ENCODE results near the gene ARF4. TPM values are rescaled to one million over a fixed set of nuclear protein-coding genes. Genes with fewer than 3 reads are reported as not detected.

The ARF4 gene
- total and polyA plus RNA-seq, 10 of the 15 experiments (the other 5 are each of a cell fraction or from before 2014, with no cell fraction given), result 66.2 to 283 (median 128) TPM

GRCh38 chr3:57559526-57559925 lies 37.6 kb downstream of the ARF4 start:
- TSS peak; percentile 27 for BruUV-seq (replicated peaks)
- TF ChIP-seq NKRF (conservative IDR thresholded peaks at IDR 0.05) (no peak), POLR2AphosphoS5 (IDR thresholded peaks at IDR 0.05; ENCODE audit: low read length) (no peak), RFX5 (IDR thresholded peaks at IDR 0.05; ENCODE audit: low read depth, low read length) (no peak), MYB (IDR thresholded peaks at IDR 0.05; ENCODE audit: borderline replicate concordance, low read depth, low read length) (no peak), FOS (IDR thresholded peaks at IDR 0.05; ENCODE audit: borderline replicate concordance, extremely low read depth, insufficient read length) (no peak)
- Histone ChIP-seq H3K4me3 (peak overlapping the region; percentile 39; the same call in 1 of the 2 replicates), H3K27me3 (replicated peaks in 1 of 2; ENCODE audit: control insufficient read depth in 2 of 2, insufficient read depth in 2 of 2, low read length in 1 of 2) (no peaks in the 10 kb centered on the region), H3K9ac (ENCODE audit: control insufficient read depth, insufficient read depth, low read length) (no peak overlapping the region), H3K4me1 (ENCODE audit: control insufficient read depth, insufficient read depth, low read length) (no peaks in the 10 kb centered on the region; the same call in none of the 2 replicates), H3K36me3 (ENCODE audit: control insufficient read depth in 2 of 2, insufficient read depth in 2 of 2, low read length in 1 of 2) (peaks cover 0 to 14% of the 10 kb centered on the region in 2 experiments; a peak in 2 of 4 replicates), H3K4me2 (ENCODE audit: control insufficient read depth, insufficient read depth) (peak overlapping the region; percentile 59), H2AFZ (ENCODE audit: control insufficient read depth, low read depth, low read length) (no peak overlapping the region), H3K9me3 (replicated peaks; ENCODE audit: control insufficient read depth, insufficient read depth, low read length) (no peaks in the 10 kb centered on the region), H3K27ac (ENCODE audit: control insufficient read depth, insufficient read depth) (no peak overlapping the region), H4K20me1 (ENCODE audit: control insufficient read depth, insufficient read depth) (no peaks in the 10 kb centered on the region), H3K79me2 (ENCODE audit: control insufficient read depth, insufficient read depth, low read length) (peaks cover 68% of the 10 kb centered on the region)
- 100% methylated on average over 1 of the region's 1 CpG for WGBS (ENCODE audit: insufficient coverage, insufficient replicate concordance, low lambda C conversion rate, missing lambda C conversion rate)
- DNase-seq (ENCODE audit: low read depth, low spot score) (no peak), FAIRE-seq (no peak), ATAC-seq (no peak)
- RAD21 ChIA-PET (ENCODE audit: unreplicated experiment), result interaction anchor here (1.5 kb wide), 1 partner anchor 267 kb away, joined by 4 read pairs; no protein-coding TSS in a partner anchor
- intact Hi-C loops (cut with micrococcal nuclease; ENCODE audit: unreplicated experiment) (loop anchor here (5.0 kb wide), 1 partner anchor 133 kb away; the partner anchor contains the start of gene DENND6A), in situ Hi-C loops (cut with MboI) (no loop called here)
- SMC1A ChIA-PET (ENCODE audit: uncharacterized antibody, unreplicated experiment), result interaction anchor here (0.7 kb wide), 1 partner anchor 38 kb away, joined by 3 read pairs; no protein-coding TSS in a partner anchor
- CTCF ChIA-PET, result no interaction called here
- POLR2A ChIA-PET, result no interaction called here
